HG03159 (cell line): ENCODE measurements around the gene MAP1LC3B2.

Experiments used
- ATAC-seq: cut with Tn5 transposase; IDR thresholded peaks from one replicate; pipeline ENCODE4 v1.9.1; 2021; ENCODE audit warnings: mild to moderate bottlenecking, moderate library complexity; ENCODE audit not compliant: unreplicated experiment

MAP1LC3B2 gene

GRCh38 chr12:116559162-116559935 is at the start of gene MAP1LC3B2:
MAP1LC3B2 (plus strand) TSS chr12:116559381; CDS start chr12:116575943, 16,562 bp downstream.
- ATAC-seq: peak; percentile 87

GRCh38 chr12:116513944-116514343 is 45.2 kb upstream of the MAP1LC3B2 start:
- no peak for ATAC-seq

- no peak for ATAC-seq
Measured at GRCh38 chr12:116515684-116516083, 43.5 kb upstream of the MAP1LC3B2 start.

- ATAC-seq: no peak
Measured at GRCh38 chr12:116516657-116517056, 42.5 kb upstream of the MAP1LC3B2 start.

GRCh38 chr12:116517431-116518045 is 41.6 kb upstream of the MAP1LC3B2 start:
- no peak for ATAC-seq

GRCh38 chr12:116520225-116520760 is 38.9 kb upstream of the MAP1LC3B2 start:
- no peak for ATAC-seq

GRCh38 chr12:116520801-116521471 is 38.2 kb upstream of the MAP1LC3B2 start:
- ATAC-seq: no peak

- ATAC-seq: no peak
Measured at GRCh38 chr12:116524311-116524710, 34.9 kb upstream of the MAP1LC3B2 start.

- ATAC-seq: no peak
Measured at GRCh38 chr12:116524964-116525379, 34.2 kb upstream of the MAP1LC3B2 start.

- no peak for ATAC-seq
Measured at GRCh38 chr12:116525418-116526001, 33.7 kb upstream of the MAP1LC3B2 start.

- ATAC-seq: no peak
Measured at GRCh38 chr12:116528065-116528464, 31.1 kb upstream of the MAP1LC3B2 start.

GRCh38 chr12:116528498-116528897 is 30.7 kb upstream of the MAP1LC3B2 start:
- ATAC-seq: no peak

- no peak for ATAC-seq
Measured at GRCh38 chr12:116529048-116529447, 30.1 kb upstream of the MAP1LC3B2 start.

- ATAC-seq: no peak
Measured at GRCh38 chr12:116529686-116530085, 29.5 kb upstream of the MAP1LC3B2 start.

GRCh38 chr12:116532428-116532827 is 26.8 kb upstream of the MAP1LC3B2 start:
- ATAC-seq: no peak

GRCh38 chr12:116532986-116533342 is 26.2 kb upstream of the MAP1LC3B2 start:
- no peak for ATAC-seq

GRCh38 chr12:116533343-116534251 is 25.6 kb upstream of the MAP1LC3B2 start:
- ATAC-seq: peak; percentile 50

- no peak for ATAC-seq
Measured at GRCh38 chr12:116534311-116535121, 24.7 kb upstream of the MAP1LC3B2 start.

- ATAC-seq: no peak
Measured at GRCh38 chr12:116535241-116535640, 23.9 kb upstream of the MAP1LC3B2 start.
